Measurements from ENCODE around the gene MT1B.

DNA sequence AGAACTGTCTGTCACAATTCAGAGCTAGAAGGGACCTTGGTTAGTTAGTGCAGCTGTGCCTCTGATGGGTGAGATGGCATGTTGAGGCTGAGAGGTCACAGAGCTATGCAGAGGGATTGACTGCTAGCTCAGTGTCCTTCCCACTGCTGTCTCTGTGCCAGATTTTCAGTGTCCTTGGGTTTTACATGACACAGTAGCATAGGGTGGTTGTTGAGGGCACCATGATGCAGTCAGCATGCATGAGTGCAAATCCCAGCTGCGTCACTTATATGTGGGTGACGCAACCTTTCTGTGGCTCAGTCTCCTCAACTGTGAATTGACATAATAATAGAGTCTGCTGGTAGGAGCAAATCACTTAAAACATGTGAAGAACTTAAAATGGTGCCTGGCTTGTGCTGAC lies 10.5 kb upstream of the MT1B start:
- TF ChIP-seq TAF1 (IDR thresholded peaks at IDR 0.05; ENCODE audit: borderline replicate concordance, insufficient read depth, low read length) (no peak), POLR2AphosphoS5 (IDR thresholded peaks at IDR 0.05; ENCODE audit: low read depth, low read length) (no peak), FOXP2 (optimal IDR thresholded peaks at IDR 0.05; ENCODE audit: borderline replicate concordance, extremely low read depth, extremely low read length, insufficient read depth) (no peak), SIN3A (IDR thresholded peaks at IDR 0.05; ENCODE audit: borderline replicate concordance, insufficient read depth, low read length) (no peak)
- TF ChIP-seq, protein P1, sequence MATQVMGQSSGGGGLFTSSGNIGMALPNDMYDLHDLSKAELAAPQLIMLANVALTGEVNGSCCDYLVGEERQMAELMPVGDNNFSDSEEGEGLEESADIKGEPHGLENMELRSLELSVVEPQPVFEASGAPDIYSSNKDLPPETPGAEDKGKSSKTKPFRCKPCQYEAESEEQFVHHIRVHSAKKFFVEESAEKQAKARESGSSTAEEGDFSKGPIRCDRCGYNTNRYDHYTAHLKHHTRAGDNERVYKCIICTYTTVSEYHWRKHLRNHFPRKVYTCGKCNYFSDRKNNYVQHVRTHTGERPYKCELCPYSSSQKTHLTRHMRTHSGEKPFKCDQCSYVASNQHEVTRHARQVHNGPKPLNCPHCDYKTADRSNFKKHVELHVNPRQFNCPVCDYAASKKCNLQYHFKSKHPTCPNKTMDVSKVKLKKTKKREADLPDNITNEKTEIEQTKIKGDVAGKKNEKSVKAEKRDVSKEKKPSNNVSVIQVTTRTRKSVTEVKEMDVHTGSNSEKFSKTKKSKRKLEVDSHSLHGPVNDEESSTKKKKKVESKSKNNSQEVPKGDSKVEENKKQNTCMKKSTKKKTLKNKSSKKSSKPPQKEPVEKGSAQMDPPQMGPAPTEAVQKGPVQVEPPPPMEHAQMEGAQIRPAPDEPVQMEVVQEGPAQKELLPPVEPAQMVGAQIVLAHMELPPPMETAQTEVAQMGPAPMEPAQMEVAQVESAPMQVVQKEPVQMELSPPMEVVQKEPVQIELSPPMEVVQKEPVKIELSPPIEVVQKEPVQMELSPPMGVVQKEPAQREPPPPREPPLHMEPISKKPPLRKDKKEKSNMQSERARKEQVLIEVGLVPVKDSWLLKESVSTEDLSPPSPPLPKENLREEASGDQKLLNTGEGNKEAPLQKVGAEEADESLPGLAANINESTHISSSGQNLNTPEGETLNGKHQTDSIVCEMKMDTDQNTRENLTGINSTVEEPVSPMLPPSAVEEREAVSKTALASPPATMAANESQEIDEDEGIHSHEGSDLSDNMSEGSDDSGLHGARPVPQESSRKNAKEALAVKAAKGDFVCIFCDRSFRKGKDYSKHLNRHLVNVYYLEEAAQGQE (IDR thresholded peaks at IDR 0.05; ENCODE audit: insufficient read depth in 1 of 2, low read depth in 2 of 2, low read length in 2 of 2) = no peak
